Measurements from ENCODE around the gene NBL1.
A peak's percentile ranks its signal among the peaks of the same experiment; 100 is the strongest.

NBL1 gene

GRCh38 chr1:19640363-19641316 is 3.5 kb upstream of the NBL1 start (continued):
- TF ChIP-seq, protein P1, sequence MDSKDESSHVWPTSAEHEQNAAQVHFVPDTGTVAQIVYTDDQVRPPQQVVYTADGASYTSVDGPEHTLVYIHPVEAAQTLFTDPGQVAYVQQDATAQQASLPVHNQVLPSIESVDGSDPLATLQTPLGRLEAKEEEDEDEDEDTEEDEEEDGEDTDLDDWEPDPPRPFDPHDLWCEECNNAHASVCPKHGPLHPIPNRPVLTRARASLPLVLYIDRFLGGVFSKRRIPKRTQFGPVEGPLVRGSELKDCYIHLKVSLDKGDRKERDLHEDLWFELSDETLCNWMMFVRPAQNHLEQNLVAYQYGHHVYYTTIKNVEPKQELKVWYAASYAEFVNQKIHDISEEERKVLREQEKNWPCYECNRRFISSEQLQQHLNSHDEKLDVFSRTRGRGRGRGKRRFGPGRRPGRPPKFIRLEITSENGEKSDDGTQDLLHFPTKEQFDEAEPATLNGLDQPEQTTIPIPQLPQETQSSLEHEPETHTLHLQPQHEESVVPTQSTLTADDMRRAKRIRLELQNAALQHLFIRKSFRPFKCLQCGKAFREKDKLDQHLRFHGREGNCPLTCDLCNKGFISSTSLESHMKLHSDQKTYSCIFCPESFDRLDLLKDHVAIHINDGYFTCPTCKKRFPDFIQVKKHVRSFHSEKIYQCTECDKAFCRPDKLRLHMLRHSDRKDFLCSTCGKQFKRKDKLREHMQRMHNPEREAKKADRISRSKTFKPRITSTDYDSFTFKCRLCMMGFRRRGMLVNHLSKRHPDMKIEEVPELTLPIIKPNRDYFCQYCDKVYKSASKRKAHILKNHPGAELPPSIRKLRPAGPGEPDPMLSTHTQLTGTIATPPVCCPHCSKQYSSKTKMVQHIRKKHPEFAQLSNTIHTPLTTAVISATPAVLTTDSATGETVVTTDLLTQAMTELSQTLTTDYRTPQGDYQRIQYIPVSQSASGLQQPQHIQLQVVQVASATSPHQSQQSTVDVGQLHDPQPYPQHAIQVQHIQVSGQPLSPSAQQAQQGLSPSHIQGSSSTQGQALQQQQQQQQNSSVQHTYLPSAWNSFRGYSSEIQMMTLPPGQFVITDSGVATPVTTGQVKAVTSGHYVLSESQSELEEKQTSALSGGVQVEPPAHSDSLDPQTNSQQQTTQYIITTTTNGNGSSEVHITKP (tag by site-specific recombination; IDR thresholded peaks at IDR 0.05), result peak; percentile 91; the same call in 1 of the 2 replicates
- TF ChIP-seq ZNF707 (tag by site-specific recombination; IDR thresholded peaks at IDR 0.05) (no peak), RBAK (tag by site-specific recombination; IDR thresholded peaks at IDR 0.05) (no peak), ZNF214 (tag by site-specific recombination; IDR thresholded peaks at IDR 0.05; ENCODE audit: borderline replicate concordance) (no peak), ZFP69B (tag by site-specific recombination; IDR thresholded peaks at IDR 0.05) (peak; percentile 39; the same call in 1 of the 2 replicates), ZBTB48 (tag by site-specific recombination; IDR thresholded peaks at IDR 0.05) (no peak), ZNF19 (tag by site-specific recombination; IDR thresholded peaks at IDR 0.05; ENCODE audit: low read depth) (no peak), ZFP37 (tag by site-specific recombination; IDR thresholded peaks at IDR 0.05) (no peak), ZBTB21 (tag by site-specific recombination; IDR thresholded peaks at IDR 0.05) (no peak), GLI4 (tag by site-specific recombination; IDR thresholded peaks at IDR 0.05) (no peak), ZNF596 (tag by site-specific recombination; IDR thresholded peaks at IDR 0.05) (no peak), GLIS1 (tag by site-specific recombination; IDR thresholded peaks at IDR 0.05) (peak; percentile 85), BCL6B (tag by site-specific recombination; IDR thresholded peaks at IDR 0.05) (no peak), ZNF121 (tag by site-specific recombination; IDR thresholded peaks at IDR 0.05) (no peak), ZNF324 (tag by site-specific recombination; IDR thresholded peaks at IDR 0.05) (no peak), ZIC2 (tag by site-specific recombination; IDR thresholded peaks at IDR 0.05) (peak; percentile 93), ZNF529 (tag by site-specific recombination; IDR thresholded peaks at IDR 0.05; ENCODE audit: insufficient replicate concordance) (no peak), ZNF830 (tag by site-specific recombination; IDR thresholded peaks at IDR 0.05; ENCODE audit: low read depth) (no peak), ZBTB17 (tag by site-specific recombination; IDR thresholded peaks at IDR 0.05) (0 out of 2 replicates have a peak, but pooled peaks have one; percentile 14), ZNF416 (tag by site-specific recombination; IDR thresholded peaks at IDR 0.05) (no peak), ZNF26 (tag by site-specific recombination; IDR thresholded peaks at IDR 0.05) (no peak)
- TF ChIP-seq, protein P2, sequence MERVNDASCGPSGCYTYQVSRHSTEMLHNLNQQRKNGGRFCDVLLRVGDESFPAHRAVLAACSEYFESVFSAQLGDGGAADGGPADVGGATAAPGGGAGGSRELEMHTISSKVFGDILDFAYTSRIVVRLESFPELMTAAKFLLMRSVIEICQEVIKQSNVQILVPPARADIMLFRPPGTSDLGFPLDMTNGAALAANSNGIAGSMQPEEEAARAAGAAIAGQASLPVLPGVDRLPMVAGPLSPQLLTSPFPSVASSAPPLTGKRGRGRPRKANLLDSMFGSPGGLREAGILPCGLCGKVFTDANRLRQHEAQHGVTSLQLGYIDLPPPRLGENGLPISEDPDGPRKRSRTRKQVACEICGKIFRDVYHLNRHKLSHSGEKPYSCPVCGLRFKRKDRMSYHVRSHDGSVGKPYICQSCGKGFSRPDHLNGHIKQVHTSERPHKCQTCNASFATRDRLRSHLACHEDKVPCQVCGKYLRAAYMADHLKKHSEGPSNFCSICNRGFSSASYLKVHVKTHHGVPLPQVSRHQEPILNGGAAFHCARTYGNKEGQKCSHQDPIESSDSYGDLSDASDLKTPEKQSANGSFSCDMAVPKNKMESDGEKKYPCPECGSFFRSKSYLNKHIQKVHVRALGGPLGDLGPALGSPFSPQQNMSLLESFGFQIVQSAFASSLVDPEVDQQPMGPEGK (tag by site-specific recombination; IDR thresholded peaks at IDR 0.05), result peak; percentile 49; the same call in 1 of the 2 replicates
- TF ChIP-seq, protein P3, sequence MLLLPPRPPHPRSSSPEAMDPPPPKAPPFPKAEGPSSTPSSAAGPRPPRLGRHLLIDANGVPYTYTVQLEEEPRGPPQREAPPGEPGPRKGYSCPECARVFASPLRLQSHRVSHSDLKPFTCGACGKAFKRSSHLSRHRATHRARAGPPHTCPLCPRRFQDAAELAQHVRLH (tag by site-specific recombination; IDR thresholded peaks at IDR 0.05), result no peak
- TF ChIP-seq, protein P4, sequence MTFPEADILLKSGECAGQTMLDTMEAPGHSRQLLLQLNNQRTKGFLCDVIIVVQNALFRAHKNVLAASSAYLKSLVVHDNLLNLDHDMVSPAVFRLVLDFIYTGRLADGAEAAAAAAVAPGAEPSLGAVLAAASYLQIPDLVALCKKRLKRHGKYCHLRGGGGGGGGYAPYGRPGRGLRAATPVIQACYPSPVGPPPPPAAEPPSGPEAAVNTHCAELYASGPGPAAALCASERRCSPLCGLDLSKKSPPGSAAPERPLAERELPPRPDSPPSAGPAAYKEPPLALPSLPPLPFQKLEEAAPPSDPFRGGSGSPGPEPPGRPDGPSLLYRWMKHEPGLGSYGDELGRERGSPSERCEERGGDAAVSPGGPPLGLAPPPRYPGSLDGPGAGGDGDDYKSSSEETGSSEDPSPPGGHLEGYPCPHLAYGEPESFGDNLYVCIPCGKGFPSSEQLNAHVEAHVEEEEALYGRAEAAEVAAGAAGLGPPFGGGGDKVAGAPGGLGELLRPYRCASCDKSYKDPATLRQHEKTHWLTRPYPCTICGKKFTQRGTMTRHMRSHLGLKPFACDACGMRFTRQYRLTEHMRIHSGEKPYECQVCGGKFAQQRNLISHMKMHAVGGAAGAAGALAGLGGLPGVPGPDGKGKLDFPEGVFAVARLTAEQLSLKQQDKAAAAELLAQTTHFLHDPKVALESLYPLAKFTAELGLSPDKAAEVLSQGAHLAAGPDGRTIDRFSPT (tag by site-specific recombination; IDR thresholded peaks at IDR 0.05), result peak; percentile 51; the same call in 1 of the 2 replicates
- TF ChIP-seq, protein P5, sequence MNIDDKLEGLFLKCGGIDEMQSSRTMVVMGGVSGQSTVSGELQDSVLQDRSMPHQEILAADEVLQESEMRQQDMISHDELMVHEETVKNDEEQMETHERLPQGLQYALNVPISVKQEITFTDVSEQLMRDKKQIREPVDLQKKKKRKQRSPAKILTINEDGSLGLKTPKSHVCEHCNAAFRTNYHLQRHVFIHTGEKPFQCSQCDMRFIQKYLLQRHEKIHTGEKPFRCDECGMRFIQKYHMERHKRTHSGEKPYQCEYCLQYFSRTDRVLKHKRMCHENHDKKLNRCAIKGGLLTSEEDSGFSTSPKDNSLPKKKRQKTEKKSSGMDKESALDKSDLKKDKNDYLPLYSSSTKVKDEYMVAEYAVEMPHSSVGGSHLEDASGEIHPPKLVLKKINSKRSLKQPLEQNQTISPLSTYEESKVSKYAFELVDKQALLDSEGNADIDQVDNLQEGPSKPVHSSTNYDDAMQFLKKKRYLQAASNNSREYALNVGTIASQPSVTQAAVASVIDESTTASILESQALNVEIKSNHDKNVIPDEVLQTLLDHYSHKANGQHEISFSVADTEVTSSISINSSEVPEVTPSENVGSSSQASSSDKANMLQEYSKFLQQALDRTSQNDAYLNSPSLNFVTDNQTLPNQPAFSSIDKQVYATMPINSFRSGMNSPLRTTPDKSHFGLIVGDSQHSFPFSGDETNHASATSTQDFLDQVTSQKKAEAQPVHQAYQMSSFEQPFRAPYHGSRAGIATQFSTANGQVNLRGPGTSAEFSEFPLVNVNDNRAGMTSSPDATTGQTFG (tag by site-specific recombination; IDR thresholded peaks at IDR 0.05; ENCODE audit: borderline replicate concordance), result no peak

All from HEK293 (cell line).